NCI-H2171 treated with DMSO at 0.1 percent for 48 hours (cell line): ENCODE data around the gene DCXR.

Source experiments
- DNase-seq: peaks from one replicate; lab custom pipeline; 2025; lab: John Stamatoyannopoulos, UW

DCXR gene

GRCh38 chr17:82037092-82037888 is at the start of gene DCXR:
Gene DCXR (minus strand): TSS chr17:82037697. CDS start chr17:82037682, 15 bp downstream.
- DNase-seq: peak; percentile 90

GRCh38 chr17:82085931-82086764 is 48.7 kb upstream of the DCXR start:
- DNase-seq: no peak

- DNase-seq: no peak
Measured at GRCh38 chr17:82085031-82085861, 47.7 kb upstream of the DCXR start.

GRCh38 chr17:82084373-82085030 is 47.0 kb upstream of the DCXR start:
- DNase-seq: no peak

- DNase-seq: no peak
Measured at GRCh38 chr17:82083533-82084359, 46.2 kb upstream of the DCXR start.

GRCh38 chr17:82083009-82083408 is 45.5 kb upstream of the DCXR start:
- no peak for DNase-seq

GRCh38 chr17:82082456-82082855 is 45.0 kb upstream of the DCXR start:
- DNase-seq: no peak

GRCh38 chr17:82081966-82082365 is 44.5 kb upstream of the DCXR start:
- DNase-seq: no peak

- no peak for DNase-seq
Measured at GRCh38 chr17:82081546-82081945, 44.0 kb upstream of the DCXR start.

GRCh38 chr17:82080789-82081464 is 43.4 kb upstream of the DCXR start:
- DNase-seq: no peak

GRCh38 chr17:82080048-82080788 is 42.7 kb upstream of the DCXR start:
- DNase-seq: no peak

GRCh38 chr17:82079001-82079677 is 41.6 kb upstream of the DCXR start:
- DNase-seq: no peak

- no peak for DNase-seq
Measured at GRCh38 chr17:82078433-82078832, 40.9 kb upstream of the DCXR start.

GRCh38 chr17:82077617-82078358 is 40.3 kb upstream of the DCXR start:
- no peak for DNase-seq

- no peak for DNase-seq
Measured at GRCh38 chr17:82076785-82077591, 39.5 kb upstream of the DCXR start.

GRCh38 chr17:82076018-82076784 is 38.7 kb upstream of the DCXR start:
- DNase-seq: no peak

- peak; percentile 13 for DNase-seq
Measured at GRCh38 chr17:82073446-82073845, 35.9 kb upstream of the DCXR start.
